ENCODE results near the gene SYNJ1.
"Not testable (repeated sequence)": the region's sequence is repeated elsewhere in the genome, so short reads cannot be mapped to it uniquely, and the experiment has no call there.

Gene SYNJ1

DNA sequence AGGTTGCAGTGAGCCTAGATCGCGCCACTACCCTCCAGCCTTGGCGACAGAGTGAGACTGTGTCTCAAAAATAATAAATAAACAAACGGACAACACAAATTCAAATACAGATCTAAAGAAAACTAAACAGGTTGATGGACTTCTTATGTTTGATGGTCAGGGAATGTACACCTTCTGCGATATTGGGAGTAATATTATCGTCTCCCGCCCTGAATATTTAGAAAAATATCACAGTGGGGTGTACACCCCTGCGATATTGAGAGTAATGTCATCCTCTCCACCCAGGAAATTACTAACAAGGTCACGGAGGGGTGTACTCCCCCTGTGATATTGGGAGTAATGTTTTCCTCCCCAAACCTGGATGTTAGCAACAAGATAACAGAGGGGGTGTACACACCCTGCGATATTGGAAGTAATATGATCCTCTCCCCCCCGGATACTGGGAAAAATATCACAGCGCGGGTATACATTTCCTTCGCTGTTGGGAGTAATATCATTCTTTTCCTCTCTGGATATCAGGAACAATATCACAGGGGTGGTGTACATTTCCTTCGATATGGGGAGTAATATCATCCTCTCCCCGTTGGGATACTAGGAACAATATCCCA is 114.3 kb downstream of the SYNJ1 start:
- DNase-seq (ENCODE audit: low read depth in 2 of 2): no peak

DNA sequence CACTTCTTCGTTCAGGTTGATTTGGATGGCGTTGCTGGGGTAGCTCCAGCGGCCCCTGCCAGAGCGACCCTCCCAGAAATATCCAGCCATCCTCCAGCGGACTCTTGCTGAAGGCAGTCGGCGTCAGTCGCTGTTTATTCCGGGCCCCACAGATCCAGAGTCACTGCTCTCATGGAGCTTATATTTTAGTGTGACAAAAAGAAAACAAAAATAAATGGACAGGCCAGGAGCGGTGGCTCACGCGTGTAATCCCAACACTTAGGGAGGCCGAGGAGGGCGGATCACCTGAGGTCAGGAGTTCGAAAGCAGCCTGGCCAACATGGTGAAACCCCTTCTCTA is 114.8 kb downstream of the SYNJ1 start:
- DNase-seq (ENCODE audit: low read depth in 2 of 2): no peak

DNA sequence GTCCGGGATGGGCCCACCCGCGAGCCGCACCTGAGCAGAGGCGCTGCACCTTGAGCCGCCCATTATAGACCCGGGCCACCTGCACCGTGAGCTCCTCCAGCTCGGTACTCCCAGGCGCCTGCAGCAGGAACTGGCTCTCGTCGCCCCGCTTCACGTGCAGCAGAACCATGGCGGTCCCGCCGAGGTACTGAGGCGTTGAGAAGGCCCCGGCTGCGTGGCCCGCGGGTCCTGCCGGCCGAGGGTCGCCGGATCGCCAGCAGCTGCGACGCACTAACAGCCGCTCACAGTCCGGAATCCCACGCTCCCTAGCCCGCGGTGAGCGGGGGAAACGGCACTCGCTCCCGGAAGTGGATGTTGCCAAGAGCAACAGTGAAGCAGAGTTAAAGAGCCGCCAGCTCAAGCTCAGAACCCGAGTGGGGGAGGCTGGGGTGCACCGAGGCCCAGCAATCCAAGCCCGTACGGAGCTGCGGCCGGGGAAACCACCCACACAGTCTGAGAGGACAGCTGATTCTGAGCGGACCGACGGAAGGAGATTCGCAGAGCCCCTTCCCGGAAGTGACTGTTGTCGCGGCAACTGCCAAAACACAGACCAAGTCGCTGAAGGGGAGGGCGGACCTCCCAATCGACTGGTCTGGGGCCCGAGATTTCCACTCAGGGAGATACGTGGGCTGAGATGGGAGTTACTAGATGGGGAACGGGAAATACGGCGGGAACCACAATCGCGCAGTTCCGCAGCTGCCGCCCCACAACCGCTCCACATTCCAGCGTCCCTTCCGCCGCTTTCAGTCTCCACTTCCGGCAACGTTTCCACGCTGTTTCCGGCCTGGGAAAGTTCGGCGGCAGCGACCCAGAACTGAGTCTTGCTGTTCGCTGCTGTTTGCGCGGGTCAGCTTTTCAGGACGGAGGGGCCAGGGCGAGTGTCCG is 115.5 kb downstream of the SYNJ1 start, which contains the start of gene CFAP298:
Gene CFAP298, minus strand, starts transcription at position 303 of the 924 bp plus-strand sequence. Its CDS starts 134 bp downstream, at position 169.
- DNase-seq (ENCODE audit: low read depth in 2 of 2): peak; percentile 76 to 84

DNA sequence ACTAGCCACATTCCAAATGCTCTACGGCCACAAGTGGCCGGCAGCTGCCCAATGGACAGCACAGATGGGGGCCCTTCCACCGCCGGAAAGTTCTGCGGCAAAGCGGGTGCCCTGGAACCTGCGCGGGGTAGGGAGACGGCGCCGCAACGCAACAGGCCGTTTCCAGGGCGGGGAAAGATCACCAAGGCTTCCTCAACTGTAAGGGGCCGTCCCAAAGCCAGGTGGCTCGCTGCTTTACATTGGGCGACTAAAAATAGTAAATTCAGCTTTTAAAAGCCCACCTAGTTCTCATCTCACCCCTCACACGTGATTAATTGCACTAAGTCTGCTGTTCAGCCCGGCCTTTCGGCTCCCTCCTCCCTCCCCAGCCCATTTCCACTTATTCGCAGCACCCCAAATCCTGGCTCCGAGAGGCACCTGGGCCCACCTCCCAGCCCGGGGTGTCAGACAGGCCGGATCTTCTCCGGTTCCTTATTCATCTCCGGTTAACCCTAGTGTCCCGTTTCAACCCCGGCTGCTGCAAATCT is 116.3 kb downstream of the SYNJ1 start:
- peak in 1 of 2 donors; percentile 13 for DNase-seq (ENCODE audit: low read depth in 2 of 2)

DNA sequence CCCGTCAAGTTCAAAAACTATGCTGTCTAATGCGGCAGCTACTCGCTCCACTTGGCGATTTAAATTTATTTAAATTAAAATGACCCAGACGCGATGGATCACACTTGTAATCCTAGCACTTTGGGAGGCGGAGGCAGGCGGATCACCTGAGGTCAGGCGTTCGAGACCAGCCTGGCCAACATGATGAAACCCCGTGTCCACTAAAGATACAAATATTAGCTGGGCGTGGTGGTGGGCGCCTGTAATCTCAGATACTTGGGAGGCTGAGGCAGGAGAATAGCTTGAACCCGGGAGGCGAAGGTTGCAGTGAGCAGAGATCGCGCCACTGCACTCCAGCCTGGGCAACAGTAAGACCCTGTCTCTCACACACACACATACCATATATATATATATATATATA is 116.9 kb downstream of the SYNJ1 start:
- not testable (repeated sequence) for DNase-seq (ENCODE audit: low read depth in 2 of 2)

DNA sequence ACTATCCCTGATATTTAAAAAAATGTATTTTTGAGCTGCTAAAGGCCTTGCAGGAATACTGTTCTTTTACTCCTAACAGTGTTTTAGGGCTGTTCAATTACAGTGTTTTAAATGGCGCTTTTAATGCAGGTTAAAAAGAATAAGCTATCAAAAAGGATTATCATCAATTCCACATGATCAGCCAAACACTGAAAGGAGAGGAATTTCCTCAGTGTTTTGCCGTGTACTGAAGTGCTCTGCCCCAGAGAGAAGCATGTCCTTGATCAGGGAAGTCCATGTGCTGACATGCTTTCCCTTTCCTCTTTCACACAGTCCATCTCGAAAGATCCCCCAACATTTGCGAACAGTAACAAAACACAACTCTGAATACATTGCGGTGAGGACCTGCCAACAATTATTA is 119.0 kb downstream of the SYNJ1 start:
- DNase-seq (ENCODE audit: low read depth in 2 of 2): no peak

DNA sequence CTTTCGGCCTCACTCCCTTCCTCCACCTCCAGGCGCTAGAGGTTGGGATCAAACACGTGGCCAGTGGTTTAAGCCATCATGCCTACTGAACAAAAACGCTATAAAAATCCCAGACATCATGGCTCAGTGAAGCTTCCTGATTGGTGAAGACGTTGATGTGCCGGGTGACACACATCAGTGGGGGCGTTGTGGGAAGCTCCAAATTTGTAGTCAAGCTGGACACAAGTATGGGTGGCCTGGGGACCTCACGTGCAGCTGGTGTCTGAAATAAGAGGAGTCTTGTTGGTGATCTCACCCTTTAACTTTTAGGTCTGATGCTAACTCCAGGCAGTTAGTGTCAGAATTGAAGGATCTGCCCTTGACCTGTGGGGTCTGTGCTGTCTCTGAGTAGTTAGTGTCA is 122.3 kb downstream of the SYNJ1 start:
- DNase-seq (ENCODE audit: low read depth in 2 of 2): no peak

DNA sequence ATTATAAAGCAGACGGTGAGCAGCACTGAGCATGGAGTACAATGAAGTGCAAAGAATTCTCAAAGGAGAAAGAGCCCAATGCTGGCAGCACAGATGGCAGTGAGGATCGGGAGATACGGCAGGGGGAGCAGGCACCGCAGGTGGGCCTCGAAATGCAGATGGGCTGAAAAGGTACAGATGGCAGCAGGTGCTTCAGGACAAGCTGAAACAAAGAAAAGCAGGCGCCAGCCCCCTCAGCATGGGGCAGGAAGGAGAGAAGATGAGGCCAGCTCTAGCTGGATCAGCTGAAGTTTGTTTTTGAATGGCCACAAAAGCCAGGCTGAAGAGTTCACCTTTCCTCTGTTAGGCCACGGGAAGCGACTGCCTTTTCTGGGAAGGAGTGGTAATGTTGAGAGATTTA is 123.3 kb downstream of the SYNJ1 start:
- no peak for DNase-seq (ENCODE audit: low read depth in 2 of 2)

DNA sequence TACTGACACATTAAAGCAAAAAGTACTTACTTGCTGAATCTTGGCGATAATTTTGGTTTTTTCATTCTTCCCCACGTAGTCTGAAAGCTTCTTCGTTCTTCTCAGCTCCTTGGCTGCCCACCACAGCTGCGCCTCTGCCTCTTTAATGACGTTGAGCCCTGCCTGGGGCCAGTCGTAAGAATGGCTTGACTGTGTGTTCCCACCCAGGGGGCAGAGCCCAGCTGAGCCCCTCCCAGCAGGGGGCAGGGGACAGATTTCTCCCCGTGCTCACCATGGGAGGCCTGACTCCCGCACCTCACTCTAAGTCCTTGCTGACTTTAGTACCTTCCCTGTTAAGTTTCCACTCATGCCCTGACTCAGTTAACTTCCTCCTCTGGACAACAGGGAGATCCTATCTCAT is 124.7 kb downstream of the SYNJ1 start:
- no peak for DNase-seq (ENCODE audit: low read depth in 2 of 2)

DNA sequence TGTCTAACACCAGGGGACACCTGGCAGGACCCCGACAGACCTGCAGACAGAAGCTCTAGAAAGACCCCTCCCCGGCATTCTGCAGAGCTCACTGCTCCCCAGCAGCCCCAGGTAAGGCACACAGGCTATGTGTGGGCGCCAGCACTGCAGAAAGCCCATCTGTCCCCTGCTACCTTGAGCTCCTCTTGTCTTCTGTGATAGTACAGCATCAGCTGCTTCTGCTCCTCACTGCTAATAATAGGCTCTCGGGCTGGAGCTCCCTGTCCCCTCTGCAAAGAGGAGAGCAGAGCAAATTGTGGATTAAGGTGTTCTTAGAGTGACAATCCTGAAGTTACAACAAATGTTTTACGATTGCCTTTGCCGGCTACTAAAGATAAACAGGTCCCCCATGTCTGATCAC is 125.7 kb downstream of the SYNJ1 start:
- no peak for DNase-seq (ENCODE audit: low read depth in 2 of 2)

DNA sequence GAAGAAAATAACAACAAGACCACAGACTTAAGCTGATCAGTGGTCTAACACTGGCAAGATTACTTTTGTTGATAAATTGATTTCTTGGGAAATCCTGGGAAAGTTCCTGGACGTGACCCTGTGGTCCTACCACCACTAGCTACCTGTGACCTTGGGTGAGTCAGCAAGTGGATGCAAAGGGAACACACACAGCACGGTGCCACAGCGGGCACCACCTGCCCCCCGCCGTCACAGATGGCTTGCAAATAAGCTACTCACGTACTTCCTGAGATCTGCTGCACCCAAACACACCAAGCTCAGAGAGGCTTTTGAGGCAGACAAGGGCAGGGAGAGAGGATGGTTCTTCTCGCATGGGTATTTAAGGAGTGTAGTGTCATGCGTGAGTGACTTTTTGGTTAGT is 128.3 kb downstream of the SYNJ1 start:
- no peak for DNase-seq (ENCODE audit: low read depth in 2 of 2)

DNA sequence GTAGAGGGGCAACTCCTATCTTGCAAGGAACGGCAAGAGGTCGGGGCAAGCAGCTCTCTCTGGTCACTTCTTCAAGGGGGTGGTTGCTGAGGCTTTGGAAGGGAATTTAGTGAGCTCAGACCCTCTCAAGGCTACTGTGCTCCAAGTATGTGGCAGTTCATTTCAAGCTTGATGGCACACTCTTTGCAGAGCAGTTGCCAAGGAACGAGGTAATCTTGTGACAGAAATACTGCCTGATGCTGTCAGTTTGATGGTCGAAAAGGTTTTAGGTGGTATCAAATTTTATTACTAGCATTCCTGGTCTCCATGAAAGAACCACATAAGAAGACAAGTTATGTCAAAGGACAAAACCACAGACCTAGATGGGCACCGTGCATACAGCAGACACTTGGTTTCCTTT is 128.7 kb downstream of the SYNJ1 start:
- no peak for DNase-seq (ENCODE audit: low read depth in 2 of 2)

DNA sequence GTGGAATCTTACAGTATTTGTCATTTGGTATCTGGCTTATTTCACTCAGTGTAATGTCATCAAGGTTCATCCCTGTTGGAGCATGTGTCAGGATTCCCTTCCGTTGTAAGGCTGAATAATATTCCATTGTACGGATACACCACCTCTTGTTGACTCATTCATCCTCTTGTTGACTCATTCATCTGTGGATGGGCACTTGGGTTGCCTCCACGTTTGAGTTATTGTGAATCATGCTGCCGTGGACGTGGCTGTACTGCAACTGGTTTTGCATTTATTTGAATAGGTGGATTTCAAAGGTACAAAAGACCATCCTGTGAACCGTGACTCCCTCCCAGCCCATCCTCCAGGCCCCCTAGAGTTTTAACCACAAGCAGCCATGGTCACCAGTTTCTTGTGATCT is 130.6 kb downstream of the SYNJ1 start:
- no peak for DNase-seq (ENCODE audit: low read depth in 2 of 2)

DNA sequence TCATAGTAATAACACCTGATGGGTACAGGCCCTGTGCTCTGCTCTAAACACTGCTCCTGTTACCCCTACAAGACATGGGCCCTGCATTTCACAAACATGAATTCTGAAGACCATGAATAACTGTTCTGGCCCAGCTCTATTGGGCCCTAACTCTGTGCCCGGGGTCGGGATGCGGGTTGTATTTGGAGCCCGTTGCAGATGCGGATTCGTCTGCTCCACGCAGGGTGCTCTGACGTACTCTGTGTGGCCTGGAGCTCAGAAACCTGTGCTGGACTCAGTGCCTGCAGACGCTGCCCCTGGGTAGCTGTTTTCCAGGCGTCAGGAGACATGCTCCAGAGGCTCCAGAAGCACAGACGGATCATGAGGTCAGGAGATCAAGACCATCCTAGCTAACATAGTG is 132.4 kb downstream of the SYNJ1 start:
- DNase-seq (ENCODE audit: low read depth in 2 of 2): no peak

DNA sequence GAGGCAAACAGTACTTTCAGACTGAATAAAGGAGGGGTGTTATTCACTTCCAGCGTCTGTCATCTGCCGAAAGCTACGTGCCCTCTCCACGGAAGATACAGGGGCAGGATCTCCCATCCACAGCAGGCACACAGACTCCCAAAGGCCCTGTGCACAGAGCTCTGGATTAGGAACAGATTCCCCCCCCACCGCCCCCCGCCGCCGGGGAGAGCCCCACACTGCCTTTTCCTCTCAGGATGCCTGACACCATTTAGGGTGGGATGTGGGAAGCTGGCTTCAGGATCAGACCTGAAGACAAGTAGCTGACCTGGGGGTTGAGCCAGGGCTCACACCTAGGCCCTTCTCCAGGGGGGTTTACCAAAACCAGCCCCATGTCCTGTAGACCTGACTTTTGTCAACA is 134.1 kb downstream of the SYNJ1 start:
- no peak for DNase-seq (ENCODE audit: low read depth in 2 of 2)

DNA sequence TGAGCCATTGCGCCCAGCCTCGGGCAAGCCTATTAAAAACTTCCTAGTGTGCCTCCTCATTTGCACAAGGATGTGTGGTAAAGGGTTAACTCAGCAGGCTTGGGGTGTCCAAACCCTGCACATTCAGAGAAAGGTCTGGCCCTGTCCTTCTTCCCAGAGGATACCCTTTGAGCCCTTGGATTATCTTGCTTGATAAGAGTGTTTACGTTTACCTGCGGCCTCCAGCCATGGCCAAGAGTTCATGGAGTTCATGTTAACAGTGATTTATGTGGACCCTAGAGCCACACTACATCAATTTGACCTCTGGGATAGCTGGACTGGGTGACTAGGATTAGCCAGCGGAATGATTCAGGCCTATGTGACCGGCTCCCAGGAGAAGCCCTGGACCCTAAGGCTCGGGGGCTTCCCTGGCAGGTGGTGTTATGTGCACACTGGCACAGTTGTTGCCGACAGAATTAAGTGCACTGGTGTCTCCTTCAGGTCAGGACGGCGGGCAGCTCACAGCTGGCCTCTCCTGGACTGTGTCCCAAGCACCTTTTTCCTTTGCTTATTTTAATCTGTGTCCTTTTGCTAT is 134.8 kb downstream of the SYNJ1 start:
- DNase-seq (ENCODE audit: low read depth in 2 of 2): no peak

DNA sequence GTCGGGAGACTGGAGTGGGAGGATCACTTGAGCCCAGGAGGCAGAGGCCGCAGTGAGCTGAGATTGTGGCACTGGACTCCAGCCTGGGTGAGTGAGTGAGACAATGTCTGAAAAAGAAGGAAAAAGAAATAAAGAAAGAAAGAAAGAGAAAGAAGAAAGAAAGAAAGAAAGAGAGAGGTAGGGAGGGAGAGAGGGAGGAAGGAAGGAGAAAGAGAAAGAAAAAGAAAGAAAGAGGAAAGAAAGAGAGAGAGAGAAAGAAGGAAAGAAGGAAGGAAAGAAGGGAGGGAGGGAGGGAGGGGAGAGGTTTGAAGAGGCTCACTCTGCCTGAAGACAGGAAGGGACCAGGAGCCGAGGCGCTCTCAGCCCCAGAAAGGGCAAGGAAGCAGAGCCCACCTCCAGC is 137.7 kb downstream of the SYNJ1 start:
- DNase-seq (ENCODE audit: low read depth in 2 of 2): no peak

DNA sequence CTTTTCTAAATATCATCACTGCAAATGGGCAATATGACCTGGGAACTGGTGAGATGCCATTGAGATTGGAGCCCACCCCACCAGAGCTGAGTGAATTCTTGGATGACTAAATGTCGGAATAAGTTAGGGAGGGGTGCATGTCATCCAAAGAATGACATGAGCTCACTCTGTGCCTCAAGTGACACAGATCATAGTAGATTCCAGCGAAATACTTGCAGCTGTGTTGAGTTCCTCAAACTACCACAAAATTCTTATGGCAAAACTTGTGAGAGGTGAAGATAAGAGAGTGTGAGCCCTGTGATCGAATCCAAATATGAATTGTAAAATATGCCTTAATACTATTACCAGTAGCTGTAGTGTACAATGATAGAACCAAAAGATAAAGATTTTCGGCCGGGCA is 140.2 kb downstream of the SYNJ1 start:
- no peak for DNase-seq (ENCODE audit: low read depth in 2 of 2)

DNA sequence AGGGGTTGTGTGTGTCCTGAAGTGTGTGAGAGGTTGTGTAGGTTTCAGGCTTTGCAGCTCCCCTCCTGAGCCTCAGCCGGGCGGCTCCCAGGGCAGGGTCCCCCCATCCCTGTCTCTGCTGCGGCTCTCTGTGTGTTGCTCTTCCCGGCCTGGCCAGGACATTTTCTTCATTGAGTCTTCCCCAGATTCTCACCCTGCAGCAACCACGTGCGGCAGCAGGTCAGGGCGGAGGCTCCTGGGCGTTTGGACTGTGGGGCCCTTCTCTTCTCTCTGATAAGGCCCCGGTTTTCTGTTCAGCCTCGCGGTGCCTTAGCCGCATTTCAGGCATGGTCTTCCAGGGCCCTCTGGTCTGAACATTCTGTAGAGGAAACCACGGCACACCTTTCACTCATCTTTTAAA is 140.7 kb downstream of the SYNJ1 start:
- DNase-seq (ENCODE audit: low read depth in 2 of 2): no peak

DNA sequence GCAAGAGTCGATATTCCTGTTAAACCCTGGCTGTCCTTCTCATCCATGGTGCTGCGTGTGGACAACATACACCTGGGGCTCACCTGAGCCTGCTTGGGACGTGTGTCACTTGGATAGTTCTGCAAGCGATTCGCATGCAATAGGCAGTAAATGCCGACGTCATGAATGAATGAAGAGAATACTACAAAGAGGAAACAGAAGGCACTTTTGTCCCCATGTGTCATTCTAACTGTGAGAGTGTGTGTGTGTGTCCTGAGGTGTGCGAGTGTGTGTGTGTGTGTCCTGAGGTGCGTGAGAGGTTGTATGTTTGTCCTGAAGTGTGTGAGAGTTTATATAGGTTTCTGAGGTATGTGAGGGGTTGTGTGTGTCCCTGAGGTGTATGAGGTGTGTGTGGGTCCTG is 141.8 kb downstream of the SYNJ1 start:
- DNase-seq (ENCODE audit: low read depth in 2 of 2): no peak

DNA sequence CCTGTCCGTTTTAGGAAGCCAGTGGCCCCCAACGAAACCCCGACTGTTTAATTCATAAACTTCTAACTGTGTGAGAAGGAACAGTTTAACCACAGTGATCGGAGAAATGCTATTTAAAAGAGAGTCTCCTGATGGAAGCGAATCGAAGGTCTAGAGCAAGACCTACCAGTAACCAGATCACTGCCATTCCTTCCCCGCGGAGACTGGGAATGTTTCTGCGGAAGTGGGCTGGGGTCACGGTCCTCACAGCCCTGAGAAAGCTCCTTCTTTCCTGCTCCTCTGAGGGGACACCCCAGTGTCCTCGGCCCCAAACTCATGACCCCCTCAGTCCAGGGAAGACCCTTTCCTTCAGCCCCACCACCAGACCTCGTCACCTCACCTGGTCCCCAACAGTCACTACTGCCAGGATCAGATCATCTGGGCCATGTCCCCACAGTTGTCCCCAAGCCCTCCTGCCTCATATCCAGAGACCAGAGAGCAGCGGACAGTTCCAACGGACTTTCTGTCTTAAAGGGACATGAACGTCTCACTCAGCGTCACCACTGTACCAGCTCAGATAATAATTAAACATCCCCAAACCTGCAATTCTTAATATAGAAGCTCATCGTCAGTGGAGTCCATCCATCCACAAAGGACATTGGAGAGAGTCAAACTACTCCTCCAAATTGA is 142.6 kb downstream of the SYNJ1 start, which contains the start of gene TCP10L:
Gene TCP10L, minus strand, starts transcription at position 482 of the 669 bp plus-strand sequence. CDS start 1,219 bp downstream, outside the sequence.
- no peak for DNase-seq (ENCODE audit: low read depth in 2 of 2)

DNA sequence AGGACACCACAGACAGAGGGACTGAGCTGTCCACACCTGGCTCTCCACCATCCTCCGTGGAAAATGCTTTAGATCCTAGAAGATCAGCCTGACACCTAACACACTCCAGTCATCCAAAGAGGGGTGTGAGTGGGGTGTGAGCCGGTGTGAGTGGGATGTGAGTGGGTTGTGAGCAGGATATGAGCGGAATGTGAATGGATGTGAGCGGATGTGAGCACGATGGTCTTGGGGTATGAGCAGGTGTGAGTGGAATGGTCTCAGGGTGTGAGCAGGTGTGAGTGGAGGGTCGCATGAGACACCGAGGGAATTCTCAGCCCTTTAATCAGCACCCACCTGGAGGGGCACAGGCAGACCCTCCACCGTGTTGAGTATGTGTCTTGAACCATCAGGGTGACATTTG is 143.3 kb downstream of the SYNJ1 start:
- no peak for DNase-seq (ENCODE audit: low read depth in 2 of 2)

Measured in stimulated activated CD4-positive, alpha-beta T cell treated with anti-CD3 and anti-CD28 coated beads, Interleukin-15, amount 100 ng/mL, for 48 hours (primary cell).